Stimulated activated CD4-positive, alpha-beta T cell treated with anti-CD3 and anti-CD28 coated beads, TNF-alpha, amount 100 ng/mL, for 24 hours (primary cell): ENCODE measurements around the gene UBE2L6.

ENCODE experiments used
- DNase-seq, 3 experiments: peaks; one replicate each; pipeline ENCODE4 v3.0.0-alpha.2; 2020; ENCODE audit warnings: low read depth in 3 of 3

UBE2L6 gene

GRCh38 chr11:57567515-57568329 lies at the start of gene UBE2L6:
Gene UBE2L6 (minus strand): TSS chr11:57567672. CDS start chr11:57567611, 61 bp downstream.
- DNase-seq, result peak; percentile 29 to 90 (median 78)

GRCh38 chr11:57616595-57616994 lies 49.1 kb upstream of the UBE2L6 start:
- no peak for DNase-seq

GRCh38 chr11:57615308-57615707 lies 47.8 kb upstream of the UBE2L6 start:
- no peak for DNase-seq

- no peak for DNase-seq
These were observed 46.8 kb upstream of the UBE2L6 start for GRCh38 chr11:57614234-57614772.

- no peak for DNase-seq
These were observed 42.7 kb upstream of the UBE2L6 start for GRCh38 chr11:57610170-57610569.

- DNase-seq, result no peak
These were observed 37.6 kb upstream of the UBE2L6 start for GRCh38 chr11:57605028-57605420.

- no peak for DNase-seq
These were observed 37.0 kb upstream of the UBE2L6 start for GRCh38 chr11:57604296-57605027.

GRCh38 chr11:57601297-57601696 lies 33.8 kb upstream of the UBE2L6 start:
- no peak for DNase-seq

GRCh38 chr11:57599381-57599780 lies 31.9 kb upstream of the UBE2L6 start:
- no peak for DNase-seq

GRCh38 chr11:57598831-57599155 lies 31.3 kb upstream of the UBE2L6 start:
- no peak for DNase-seq

GRCh38 chr11:57597916-57598830 lies 30.7 kb upstream of the UBE2L6 start:
- no peak for DNase-seq

- DNase-seq, result no peak
These were observed 30.0 kb upstream of the UBE2L6 start, which contains the start of gene SERPING1 for GRCh38 chr11:57597461-57597915. Gene SERPING1 (plus strand): TSS chr11:57597685. CDS start chr11:57598271, 586 bp downstream.

- DNase-seq, result no peak
These were observed 28.9 kb upstream of the UBE2L6 start for GRCh38 chr11:57596266-57596885.

GRCh38 chr11:57588046-57588710 lies 20.7 kb upstream of the UBE2L6 start:
- DNase-seq, result no peak

GRCh38 chr11:57586711-57587245 lies 19.3 kb upstream of the UBE2L6 start:
- no peak for DNase-seq

- no peak for DNase-seq
These were observed 17.8 kb upstream of the UBE2L6 start for GRCh38 chr11:57585301-57585700.

- no peak for DNase-seq
These were observed 16.9 kb upstream of the UBE2L6 start for GRCh38 chr11:57584341-57584740.

- no peak for DNase-seq
These were observed 6.6 kb upstream of the UBE2L6 start for GRCh38 chr11:57574061-57574460.

- DNase-seq, result no peak
These were observed 4.1 kb upstream of the UBE2L6 start for GRCh38 chr11:57571606-57572005.

GRCh38 chr11:57568330-57568766 lies 876 bp upstream of the UBE2L6 start:
- peak in 1 of 3 experiments; percentile 80 for DNase-seq
